Measurements from ENCODE around the gene MPDZ. TPM values are rescaled to one million over a fixed set of nuclear protein-coding genes. Genes with fewer than 3 reads are reported as not detected.

The MPDZ gene
- total and polyA plus RNA-seq, 4 donors, result 9.5 to 62.7 (median 16.2) TPM

GRCh38 chr9:13284011-13284410 is 4.5 kb upstream of the MPDZ start:
- H3K36me3 ChIP-seq (ENCODE audit: control insufficient read depth in 4 of 4, insufficient read depth in 4 of 4, low read length in 4 of 4), result no peaks in the 10 kb centered on the region
- no peaks in the 10 kb centered on the region for H3K9me3 ChIP-seq (ENCODE audit: control insufficient read depth in 4 of 4, insufficient read depth in 3 of 4, low read length in 3 of 4)
- peaks cover 0 to 22% (median 2%) of the 10 kb centered on the region in 5 donors for H3K4me1 ChIP-seq (ENCODE audit: control insufficient read depth in 5 of 5, insufficient read depth in 5 of 5, low read length in 5 of 5)
- DNase-seq, result peak; percentile 17 to 38 (median 37)
- ATAC-seq (ENCODE audit: insufficient read depth, low FRiP score), result no peak
- H3K4me3 ChIP-seq, result no peak overlapping the region
- no peak for TF ChIP-seq CTCF (IDR thresholded peaks at IDR 0.05; ENCODE audit: control extremely low read depth, extremely low read depth)
- WGBS, 2 donors, result 54 to 69% methylated on average over 3 of the region's 3 CpGs
- no peak overlapping the region for H3K9ac ChIP-seq (ENCODE audit: insufficient read depth in 1 of 2, low read length in 2 of 2)
- H3K27me3 ChIP-seq (ENCODE audit: control insufficient read depth in 3 of 3, insufficient read depth in 3 of 3, low read length in 2 of 3), result no peaks in the 10 kb centered on the region
- H3K27ac ChIP-seq (ENCODE audit: low read depth in 1 of 2, low read length in 1 of 2), result no peak overlapping the region

GRCh38 chr9:13282998-13283397 is 3.5 kb upstream of the MPDZ start:
- Histone ChIP-seq H3K9ac (ENCODE audit: insufficient read depth in 1 of 2, low read length in 2 of 2) (no peak overlapping the region), H3K27me3 (ENCODE audit: control insufficient read depth in 3 of 3, insufficient read depth in 3 of 3, low read length in 2 of 3) (no peaks in the 10 kb centered on the region), H3K9me3 (ENCODE audit: control insufficient read depth in 4 of 4, insufficient read depth in 3 of 4, low read length in 3 of 4) (no peaks in the 10 kb centered on the region), H3K4me1 (ENCODE audit: control insufficient read depth in 5 of 5, insufficient read depth in 5 of 5, low read length in 5 of 5) (peaks cover 0 to 25% (median 2%) of the 10 kb centered on the region in 5 donors), H3K27ac (ENCODE audit: low read depth in 1 of 2, low read length in 1 of 2) (no peak overlapping the region), H3K36me3 (ENCODE audit: control insufficient read depth in 4 of 4, insufficient read depth in 4 of 4, low read length in 4 of 4) (no peaks in the 10 kb centered on the region), H3K4me3 (no peak overlapping the region)
- TF ChIP-seq CTCF (IDR thresholded peaks at IDR 0.05; ENCODE audit: control extremely low read depth, extremely low read depth), result no peak
- ATAC-seq (ENCODE audit: insufficient read depth, low FRiP score), result no peak
- no peak for DNase-seq

GRCh38 chr9:13281356-13282016 is 2.0 kb upstream of the MPDZ start:
- no peaks in the 10 kb centered on the region for H3K36me3 ChIP-seq (ENCODE audit: control insufficient read depth in 4 of 4, insufficient read depth in 4 of 4, low read length in 4 of 4)
- H3K27ac ChIP-seq (ENCODE audit: low read depth in 1 of 2, low read length in 1 of 2), result no peak overlapping the region
- no peak for TF ChIP-seq CTCF (IDR thresholded peaks at IDR 0.05; ENCODE audit: control extremely low read depth, extremely low read depth)
- no peak overlapping the region for H3K4me3 ChIP-seq
- no peak for DNase-seq
- H3K27me3 ChIP-seq (ENCODE audit: control insufficient read depth in 3 of 3, insufficient read depth in 3 of 3, low read length in 2 of 3), result no peaks in the 10 kb centered on the region
- H3K9ac ChIP-seq (ENCODE audit: insufficient read depth in 1 of 2, low read length in 2 of 2), result no peak overlapping the region
- H3K9me3 ChIP-seq (ENCODE audit: control insufficient read depth in 4 of 4, insufficient read depth in 3 of 4, low read length in 3 of 4), result no peaks in the 10 kb centered on the region
- no peak for ATAC-seq (ENCODE audit: insufficient read depth, low FRiP score)
- 89 to 91% methylated on average over 5 of the region's 5 CpGs for WGBS, 2 donors
- H3K4me1 ChIP-seq (ENCODE audit: control insufficient read depth in 5 of 5, insufficient read depth in 5 of 5, low read length in 5 of 5), result peaks cover 0 to 31% (median 8%) of the 10 kb centered on the region in 5 donors

All from lung (tissue), 12 donors.